Fibroblast of skin of left biceps (primary cell): ENCODE data around the gene PDCD11.
"Not testable (repeated sequence)": the region's sequence is repeated elsewhere in the genome, so short reads cannot be mapped to it uniquely, and the experiment has no call there.

Experiments
- DNase-seq, 2 experiments: peaks; one replicate each; pipeline ENCODE4 v3.0.0-alpha.2; 2013; ENCODE audit warnings: low read depth in 2 of 2

PDCD11 gene

GRCh38 chr10:103476046-103476768 is 79.8 kb downstream of the PDCD11 start:
- DNase-seq = no peak

- DNase-seq = no peak
Observed at GRCh38 chr10:103478671-103479070, 82.2 kb downstream of the PDCD11 start.

- DNase-seq = no peak
Observed at GRCh38 chr10:103479135-103479534, 82.7 kb downstream of the PDCD11 start, which contains the start of gene CALHM3. Gene CALHM3 (minus strand): TSS chr10:103479240. CDS start chr10:103479032, 208 bp downstream.

GRCh38 chr10:103480521-103480920 is 84.1 kb downstream of the PDCD11 start:
- no peak for DNase-seq

- peak in 1 of 2 experiments; percentile 23 for DNase-seq
Observed at GRCh38 chr10:103481974-103482531, 85.6 kb downstream of the PDCD11 start.

- DNase-seq = not testable (repeated sequence)
Observed at GRCh38 chr10:103486635-103487409, 90.4 kb downstream of the PDCD11 start.

GRCh38 chr10:103487410-103487708 is 90.9 kb downstream of the PDCD11 start:
- no peak for DNase-seq

GRCh38 chr10:103490986-103491314 is 94.5 kb downstream of the PDCD11 start:
- DNase-seq = no peak

- DNase-seq = peak; percentile 84 to 87
Observed at GRCh38 chr10:103491729-103492364, 95.4 kb downstream of the PDCD11 start.

GRCh38 chr10:103492655-103493261 is 96.3 kb downstream of the PDCD11 start:
- DNase-seq = no peak

GRCh38 chr10:103493362-103493915 is 97.0 kb downstream of the PDCD11 start, which contains the start of gene NEURL1:
Gene NEURL1 (plus strand): TSS chr10:103493705. CDS start chr10:103494388, 683 bp downstream.
- no peak for DNase-seq

GRCh38 chr10:103493916-103494877 is 97.8 kb downstream of the PDCD11 start:
- DNase-seq = no peak

GRCh38 chr10:103495321-103495720 is 98.9 kb downstream of the PDCD11 start:
- no peak for DNase-seq
